ENCODE data around the gene DCAF5.

DNA sequence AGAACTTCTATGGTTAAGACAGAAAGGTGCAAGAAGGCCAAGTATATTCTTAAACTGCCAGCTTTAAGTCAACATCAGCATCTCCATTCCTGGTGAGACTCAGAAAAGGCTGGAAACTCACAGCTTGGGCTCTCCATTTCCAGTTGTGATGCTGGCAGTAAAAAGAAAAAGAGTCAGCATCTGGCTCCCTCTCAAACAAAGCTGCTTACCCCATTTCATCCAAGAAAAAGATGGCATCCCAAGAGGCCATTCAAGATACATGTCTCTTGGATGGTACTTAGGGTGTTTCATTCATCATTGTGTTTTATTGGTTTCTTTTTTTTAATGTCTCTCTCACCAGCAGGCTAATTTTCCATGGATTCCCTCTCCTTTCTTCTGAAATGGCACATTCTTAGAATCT is 61.9 kb downstream of the DCAF5 start:
- TF ChIP-seq EZH2 (IDR thresholded peaks at IDR 0.05; ENCODE audit: borderline replicate concordance, low read depth, low read length, poor library complexity, severe bottlenecking) = no peak
- no peak for TF ChIP-seq CTCF (conservative IDR thresholded peaks at IDR 0.05; ENCODE audit: low read depth, low read length)

Data from A673 (cell line).